ENCODE results near the gene MCC. TPM values are rescaled to one million over a fixed set of nuclear protein-coding genes. Genes with fewer than 3 reads are reported as not detected.

Gene MCC
- total and polyA plus RNA-seq, 2 of the 4 experiments (the other 2 are of a cell fraction), result 5.0 to 20.6 TPM

- DNase-seq (peak; percentile 94), ATAC-seq (ENCODE audit: low read depth) (peak; percentile 71)
- Histone ChIP-seq H3K4me3 (ENCODE audit: insufficient read depth, low read depth, low read length) (no peak overlapping the region), H2BK20ac (ENCODE audit: low read depth, low read length) (no peak overlapping the region), H4K91ac (ENCODE audit: insufficient read depth, low read depth, low read length) (no peak overlapping the region), H2AK5ac (ENCODE audit: low read depth, low read length) (no peak overlapping the region), H3K4ac (ENCODE audit: low read depth, low read length) (no peak overlapping the region), H4K5ac (ENCODE audit: low read depth, low read length) (no peak overlapping the region), H2BK15ac (ENCODE audit: low read depth, low read length) (no peak overlapping the region), H2BK5ac (ENCODE audit: low read depth, low read length, poor library complexity, severe bottlenecking) (no peak overlapping the region), H3K27ac (ENCODE audit: insufficient read depth, low read length) (no peak overlapping the region), H3K14ac (replicated peaks; ENCODE audit: low read depth, low read length) (no peak overlapping the region), H3K9me1 (ENCODE audit: insufficient read depth, low read length) (peaks cover 7% of the 10 kb centered on the region), H3K36me3 (ENCODE audit: control insufficient read depth, insufficient read depth, low read length) (peaks cover 8% of the 10 kb centered on the region), H2AK9ac (replicated peaks; ENCODE audit: low read depth, low read length, poor library complexity) (no peak overlapping the region), H2BK120ac (ENCODE audit: low read depth, low read length) (no peak overlapping the region), H3K9ac (ENCODE audit: low read depth, low read length) (no peak overlapping the region), H4K8ac (ENCODE audit: low read depth in 2 of 2, low read length in 2 of 2) (no peak overlapping the region), H3K4me2 (ENCODE audit: low read depth, low read length) (no peak overlapping the region), H3K18ac (ENCODE audit: low read depth, low read length) (no peak overlapping the region), H3K4me1 (ENCODE audit: control insufficient read depth, insufficient read depth, low read length) (peaks cover 15% of the 10 kb centered on the region), H2AFZ (replicated peaks; ENCODE audit: low read length, poor library complexity) (no peak overlapping the region), H3K9me3 (ENCODE audit: control insufficient read depth, insufficient read depth, low read length) (no peaks in the 10 kb centered on the region), H3K79me1 (ENCODE audit: low read depth in 1 of 2, low read length in 2 of 2) (peaks cover 0 to 6% of the 10 kb centered on the region in 2 experiments; a peak in 2 of 4 replicates), H3K23ac (ENCODE audit: low read depth, low read length) (no peak overlapping the region), H4K20me1 (ENCODE audit: insufficient read depth, low read length) (no peaks in the 10 kb centered on the region), H3K56ac (ENCODE audit: extremely low read depth, insufficient read depth, low read length) (no peak overlapping the region), H3K27me3 (ENCODE audit: control insufficient read depth, insufficient read depth, low read length) (no peaks in the 10 kb centered on the region)
- intact Hi-C loops (cut with micrococcal nuclease) (no loop called here), dilution Hi-C loops (cut with HindIII; ENCODE audit: low sequenced_read_pairs, unreplicated experiment) (no loop called here), in situ Hi-C loops (cut with MboI; ENCODE audit: low sequenced_read_pairs) (no loop called here)
- TF ChIP-seq CTCF (conservative IDR thresholded peaks at IDR 0.05; ENCODE audit: low read depth, low read length), result no peak
- no peak for TF ChIP-seq POLR2A (IDR thresholded peaks at IDR 0.05; ENCODE audit: low read depth, low read length)
- TF ChIP-seq MAZ (IDR thresholded peaks at IDR 0.05; ENCODE audit: borderline replicate concordance, low read depth, low read length), result no peak
- peak; percentile 18; the same call in 1 of the 2 replicates for TF ChIP-seq RAD21 (IDR thresholded peaks at IDR 0.05; ENCODE audit: low read length)
- peak; percentile 96 for TF ChIP-seq CEBPB (IDR thresholded peaks at IDR 0.05; ENCODE audit: low read depth, low read length)
- BruUV-seq (replicated peaks), result no TSS peak
- ChIA-PET CTCF (no interaction called here), POLR2A (ENCODE audit: unreplicated experiment) (no interaction called here)
Observed at GRCh38 chr5:113122053-113122452, 366.2 kb downstream of the MCC start.
